Measurements from ENCODE around the gene CCSER1.

CCSER1 gene

DNA sequence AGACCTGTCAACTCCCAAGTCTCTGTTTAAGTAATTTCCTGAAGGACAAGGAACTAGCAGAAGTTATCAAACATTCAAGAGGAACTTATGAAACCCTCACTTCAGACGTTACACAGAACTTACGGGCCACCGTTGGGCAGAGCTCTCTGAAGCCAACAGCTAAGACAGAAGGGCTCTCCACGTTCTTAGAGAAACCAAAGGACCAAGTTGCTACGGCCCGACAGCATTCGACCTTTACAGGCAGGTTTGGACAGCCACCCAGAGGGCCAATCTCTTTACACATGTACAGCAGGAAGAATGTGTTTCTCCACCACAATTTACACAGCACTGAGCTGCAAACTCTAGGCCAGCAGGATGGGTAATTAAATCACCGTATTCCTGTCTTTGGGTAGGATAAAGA, 1471.5 kb downstream of the CCSER1 start:
- TF ChIP-seq, protein P1, sequence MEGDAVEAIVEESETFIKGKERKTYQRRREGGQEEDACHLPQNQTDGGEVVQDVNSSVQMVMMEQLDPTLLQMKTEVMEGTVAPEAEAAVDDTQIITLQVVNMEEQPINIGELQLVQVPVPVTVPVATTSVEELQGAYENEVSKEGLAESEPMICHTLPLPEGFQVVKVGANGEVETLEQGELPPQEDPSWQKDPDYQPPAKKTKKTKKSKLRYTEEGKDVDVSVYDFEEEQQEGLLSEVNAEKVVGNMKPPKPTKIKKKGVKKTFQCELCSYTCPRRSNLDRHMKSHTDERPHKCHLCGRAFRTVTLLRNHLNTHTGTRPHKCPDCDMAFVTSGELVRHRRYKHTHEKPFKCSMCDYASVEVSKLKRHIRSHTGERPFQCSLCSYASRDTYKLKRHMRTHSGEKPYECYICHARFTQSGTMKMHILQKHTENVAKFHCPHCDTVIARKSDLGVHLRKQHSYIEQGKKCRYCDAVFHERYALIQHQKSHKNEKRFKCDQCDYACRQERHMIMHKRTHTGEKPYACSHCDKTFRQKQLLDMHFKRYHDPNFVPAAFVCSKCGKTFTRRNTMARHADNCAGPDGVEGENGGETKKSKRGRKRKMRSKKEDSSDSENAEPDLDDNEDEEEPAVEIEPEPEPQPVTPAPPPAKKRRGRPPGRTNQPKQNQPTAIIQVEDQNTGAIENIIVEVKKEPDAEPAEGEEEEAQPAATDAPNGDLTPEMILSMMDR (IDR thresholded peaks at IDR 0.05; ENCODE audit: borderline replicate concordance, control extremely low read depth, extremely low read depth, insufficient read depth, missing control alignments) = no peak
- no peak for DNase-seq (ENCODE audit: low spot score)

DNA sequence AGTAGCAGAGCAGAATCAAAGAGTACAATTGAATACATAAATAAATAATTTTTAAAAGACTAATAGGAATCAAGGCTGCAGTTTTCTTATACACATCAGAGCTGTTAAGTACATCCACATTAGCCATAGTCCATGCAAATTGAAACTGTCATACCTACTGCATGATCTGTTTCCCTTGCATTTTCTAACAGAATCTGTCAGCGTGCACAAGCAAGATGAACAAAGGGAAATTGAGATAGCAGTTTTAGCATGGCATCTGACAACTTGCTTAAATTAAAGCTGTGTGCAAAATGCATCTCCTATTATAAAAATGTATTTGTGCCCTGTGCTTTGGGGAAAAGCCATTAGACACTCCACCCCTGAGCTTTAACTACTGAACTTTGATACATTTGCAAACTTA, 1473.1 kb downstream of the CCSER1 start:
- no peak for DNase-seq (ENCODE audit: low spot score)
- TF ChIP-seq, protein P1 (IDR thresholded peaks at IDR 0.05; ENCODE audit: borderline replicate concordance, control extremely low read depth, extremely low read depth, insufficient read depth, missing control alignments) = no peak
- in situ Hi-C loops (cut with MboI; ENCODE audit: low sequenced_read_pairs, unreplicated experiment) = no loop called here

More for the DNA sequence above, 1471.5 kb downstream of the CCSER1 start:
- in situ Hi-C loops (cut with MboI; ENCODE audit: low sequenced_read_pairs, unreplicated experiment) = no loop called here

DNA sequence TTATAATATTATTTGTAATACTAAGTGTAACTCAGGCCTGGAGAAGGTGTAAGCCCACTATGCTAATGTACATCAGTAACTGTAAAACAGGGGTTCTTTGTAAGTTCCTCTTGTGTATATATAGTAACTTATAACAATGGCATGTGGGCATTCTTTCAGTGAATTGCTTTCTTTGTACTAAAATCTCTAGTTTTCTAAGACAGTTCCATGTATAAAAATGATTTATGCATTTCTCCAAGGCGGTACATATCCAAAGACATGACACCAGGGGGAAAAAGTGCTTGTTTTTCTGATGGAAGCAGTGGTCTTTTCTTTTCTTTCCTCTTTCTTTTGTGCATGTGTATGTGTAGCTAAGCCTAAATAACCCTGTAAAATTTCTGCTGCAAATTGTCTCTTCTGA, 1474.2 kb downstream of the CCSER1 start:
- TF ChIP-seq, protein P1 (IDR thresholded peaks at IDR 0.05; ENCODE audit: borderline replicate concordance, control extremely low read depth, extremely low read depth, insufficient read depth, missing control alignments) = no peak
- in situ Hi-C loops (cut with MboI; ENCODE audit: low sequenced_read_pairs, unreplicated experiment) = no loop called here
- DNase-seq (ENCODE audit: low spot score) = no peak

DNA sequence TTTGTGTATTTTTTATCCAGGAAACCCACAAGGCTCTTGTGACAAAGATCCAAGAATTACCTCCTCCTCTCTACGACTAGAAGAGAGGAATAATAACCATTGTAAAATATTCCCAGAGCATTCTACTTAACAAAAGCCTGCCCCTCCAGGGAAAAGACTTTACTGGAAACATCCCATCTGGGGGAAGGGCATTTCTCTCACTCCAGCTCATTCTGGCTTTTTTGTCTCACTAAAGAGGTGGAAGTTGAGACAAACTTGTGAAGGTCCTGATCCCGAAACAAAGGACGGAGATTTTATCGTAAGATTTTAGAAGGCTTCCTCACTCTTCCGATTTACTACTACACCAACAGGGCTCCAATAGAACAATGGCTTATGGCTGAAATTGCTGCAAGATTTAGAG, 1484.6 kb downstream of the CCSER1 start:
- in situ Hi-C loops (cut with MboI; ENCODE audit: low sequenced_read_pairs, unreplicated experiment) = no loop called here
- no peak for DNase-seq (ENCODE audit: low spot score)
- TF ChIP-seq, protein P1 (IDR thresholded peaks at IDR 0.05; ENCODE audit: borderline replicate concordance, control extremely low read depth, extremely low read depth, insufficient read depth, missing control alignments) = no peak

DNA sequence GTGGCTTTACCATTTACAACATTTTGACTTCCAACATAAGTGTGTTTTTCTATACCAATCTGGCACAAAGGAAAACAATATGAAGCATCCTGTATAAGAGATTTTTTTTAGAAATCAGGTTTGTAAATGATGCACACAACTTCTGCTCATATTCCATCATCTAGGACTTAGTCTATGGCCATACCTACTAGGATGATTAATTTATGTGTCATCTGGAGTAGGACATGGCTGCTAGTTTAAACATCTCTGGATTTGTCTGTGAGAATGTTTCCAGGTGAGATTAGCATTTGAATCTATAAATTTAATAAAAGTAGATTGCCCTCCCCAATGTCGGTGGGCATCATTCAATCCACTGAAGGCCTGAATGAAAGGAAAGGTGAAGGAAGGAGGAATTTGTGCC, 1493.8 kb downstream of the CCSER1 start:
- in situ Hi-C loops (cut with MboI; ENCODE audit: low sequenced_read_pairs, unreplicated experiment) = no loop called here
- DNase-seq (ENCODE audit: low spot score) = no peak
- TF ChIP-seq, protein P1 (IDR thresholded peaks at IDR 0.05; ENCODE audit: borderline replicate concordance, control extremely low read depth, extremely low read depth, insufficient read depth, missing control alignments) = no peak

DNA sequence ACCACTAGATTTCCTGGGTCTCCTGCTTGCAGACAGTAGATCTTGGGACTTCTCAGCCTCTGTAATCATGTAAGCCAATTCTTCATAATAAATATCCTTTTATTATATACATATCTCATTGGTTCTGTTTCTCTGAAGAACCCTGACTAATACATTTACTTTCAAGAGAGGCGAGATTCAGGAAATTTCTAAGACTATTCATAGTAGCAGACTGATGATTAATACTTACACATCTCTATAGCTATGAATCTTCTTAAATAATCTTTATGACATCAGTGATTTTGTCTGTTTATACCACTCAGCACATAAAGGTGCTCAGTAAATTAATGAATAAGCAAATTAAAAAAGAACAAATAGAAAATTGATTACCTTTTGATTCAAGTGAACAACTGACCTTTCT, 1494.3 kb downstream of the CCSER1 start:
- TF ChIP-seq, protein P1 (IDR thresholded peaks at IDR 0.05; ENCODE audit: borderline replicate concordance, control extremely low read depth, extremely low read depth, insufficient read depth, missing control alignments) = no peak
- DNase-seq (ENCODE audit: low spot score) = no peak
- in situ Hi-C loops (cut with MboI; ENCODE audit: low sequenced_read_pairs, unreplicated experiment) = no loop called here

Measured in GM13976 (cell line).